ENCODE data around the gene ITGAD. TPM values are rescaled to one million over a fixed set of nuclear protein-coding genes. Genes with fewer than 3 reads are reported as not detected.
"Not testable (repeated sequence)": the region's sequence is repeated elsewhere in the genome, so short reads cannot be mapped to it uniquely, and the experiment has no call there.

The ITGAD gene
- total RNA-seq, 3 donors from 2014 or later = 0.16 TPM; not detected in 2

- Mint-ChIP-seq H3K9me3 (no peaks in the 10 kb centered on the region), H3K4me3 (no peak overlapping the region), H3K4me1 (ENCODE audit: low read depth) (peaks cover 21% of the 10 kb centered on the region), H3K27me3 (ENCODE audit: low read depth) (peaks cover 14% of the 10 kb centered on the region), H3K36me3 (ENCODE audit: insufficient read depth) (no peaks in the 10 kb centered on the region)
- ATAC-seq (no peak), DNase-seq (no peak)
These were observed 30.7 kb downstream of the ITGAD start for GRCh38 chr16:31423801-31424200.

- no peaks in the 10 kb centered on the region for H3K36me3 Mint-ChIP-seq (ENCODE audit: insufficient read depth)
- no peak overlapping the region for H3K4me3 Mint-ChIP-seq
- H3K4me1 Mint-ChIP-seq (ENCODE audit: low read depth) = peaks cover 8% of the 10 kb centered on the region
- H3K9me3 Mint-ChIP-seq = no peaks in the 10 kb centered on the region
- ATAC-seq (peak; percentile 58), DNase-seq (peak; percentile 73)
- peaks cover 14% of the 10 kb centered on the region for H3K27me3 Mint-ChIP-seq (ENCODE audit: low read depth)
These were observed 34.5 kb downstream of the ITGAD start for GRCh38 chr16:31427441-31428278.

- ATAC-seq (no peak), DNase-seq (no peak)
- Mint-ChIP-seq H3K9me3 (no peaks in the 10 kb centered on the region), H3K27me3 (ENCODE audit: low read depth) (peaks cover 14% of the 10 kb centered on the region), H3K4me3 (no peak within 1 kb of the TSS), H3K36me3 (ENCODE audit: insufficient read depth) (no peaks in the 10 kb centered on the region), H3K4me1 (ENCODE audit: low read depth) (peaks cover 5% of the 10 kb centered on the region)
These were observed 35.1 kb downstream of the ITGAD start, which contains the start of gene COX6A2 for GRCh38 chr16:31428279-31428597. Gene COX6A2 (minus strand): TSS chr16:31428360. CDS start chr16:31428325, 35 bp downstream.

- DNase-seq (no peak), ATAC-seq (no peak)
- H3K9me3 Mint-ChIP-seq = no peaks in the 10 kb centered on the region
- peaks cover under 1% of the 10 kb centered on the region for H3K4me1 Mint-ChIP-seq (ENCODE audit: low read depth)
- H3K4me3 Mint-ChIP-seq = no peak overlapping the region
- H3K36me3 Mint-ChIP-seq (ENCODE audit: insufficient read depth) = no peaks in the 10 kb centered on the region
- peaks cover 12% of the 10 kb centered on the region for H3K27me3 Mint-ChIP-seq (ENCODE audit: low read depth)
These were observed 35.6 kb downstream of the ITGAD start for GRCh38 chr16:31428638-31429247.

GRCh38 chr16:31429314-31429713 is 36.2 kb downstream of the ITGAD start:
- Mint-ChIP-seq H3K9me3 (no peaks in the 10 kb centered on the region), H3K27me3 (ENCODE audit: low read depth) (peaks cover 12% of the 10 kb centered on the region), H3K36me3 (ENCODE audit: insufficient read depth) (no peaks in the 10 kb centered on the region), H3K4me1 (ENCODE audit: low read depth) (no peaks in the 10 kb centered on the region), H3K4me3 (no peak overlapping the region)
- no peak for DNase-seq
- no peak for ATAC-seq

GRCh38 chr16:31429796-31430195 is 36.7 kb downstream of the ITGAD start:
- no peak overlapping the region for H3K4me3 Mint-ChIP-seq
- peaks cover 9% of the 10 kb centered on the region for H3K27me3 Mint-ChIP-seq (ENCODE audit: low read depth)
- no peaks in the 10 kb centered on the region for H3K36me3 Mint-ChIP-seq (ENCODE audit: insufficient read depth)
- DNase-seq = no peak
- H3K4me1 Mint-ChIP-seq (ENCODE audit: low read depth) = no peaks in the 10 kb centered on the region
- no peaks in the 10 kb centered on the region for H3K9me3 Mint-ChIP-seq
- ATAC-seq = no peak

- ATAC-seq (peak in 1 of 2 donors; percentile 41), DNase-seq (no peak)
- H3K9me3 Mint-ChIP-seq = no peaks in the 10 kb centered on the region
- peaks cover 7% of the 10 kb centered on the region for H3K27me3 Mint-ChIP-seq (ENCODE audit: low read depth)
- H3K36me3 Mint-ChIP-seq (ENCODE audit: insufficient read depth) = no peaks in the 10 kb centered on the region
- H3K4me1 Mint-ChIP-seq (ENCODE audit: low read depth) = no peaks in the 10 kb centered on the region
- H3K4me3 Mint-ChIP-seq = no peak overlapping the region
These were observed 37.4 kb downstream of the ITGAD start for GRCh38 chr16:31430380-31431052.

- Mint-ChIP-seq H3K4me1 (ENCODE audit: low read depth) (peaks cover 6% of the 10 kb centered on the region), H3K27me3 (ENCODE audit: low read depth) (no peaks in the 10 kb centered on the region), H3K9me3 (no peaks in the 10 kb centered on the region), H3K4me3 (no peak overlapping the region), H3K36me3 (ENCODE audit: insufficient read depth) (no peaks in the 10 kb centered on the region)
- ATAC-seq (no peak), DNase-seq (no peak)
These were observed 42.4 kb downstream of the ITGAD start for GRCh38 chr16:31435341-31436220.

GRCh38 chr16:31436221-31437045 is 43.3 kb downstream of the ITGAD start:
- Mint-ChIP-seq H3K36me3 (ENCODE audit: insufficient read depth) (no peaks in the 10 kb centered on the region), H3K27me3 (ENCODE audit: low read depth) (no peaks in the 10 kb centered on the region), H3K9me3 (no peaks in the 10 kb centered on the region), H3K4me1 (ENCODE audit: low read depth) (peaks cover 6% of the 10 kb centered on the region), H3K4me3 (no peak overlapping the region)
- ATAC-seq (no peak), DNase-seq (no peak)

GRCh38 chr16:31438414-31438813 is 45.3 kb downstream of the ITGAD start:
- ATAC-seq (no peak), DNase-seq (no peak)
- Mint-ChIP-seq H3K9me3 (no peaks in the 10 kb centered on the region), H3K36me3 (ENCODE audit: insufficient read depth) (no peaks in the 10 kb centered on the region), H3K4me1 (ENCODE audit: low read depth) (peaks cover 12% of the 10 kb centered on the region), H3K27me3 (ENCODE audit: low read depth) (no peaks in the 10 kb centered on the region), H3K4me3 (no peak overlapping the region)

GRCh38 chr16:31439023-31439422 is 45.9 kb downstream of the ITGAD start:
- not testable (repeated sequence) for H3K9me3 Mint-ChIP-seq; H3K36me3 Mint-ChIP-seq (ENCODE audit: insufficient read depth); H3K4me3 Mint-ChIP-seq; DNase-seq; H3K27me3 Mint-ChIP-seq (ENCODE audit: low read depth); ATAC-seq
- peaks cover 12% of the 10 kb centered on the region for H3K4me1 Mint-ChIP-seq (ENCODE audit: low read depth)

- Mint-ChIP-seq H3K27me3 (ENCODE audit: low read depth) (no peaks in the 10 kb centered on the region), H3K9me3 (no peaks in the 10 kb centered on the region), H3K4me3 (no peak overlapping the region), H3K4me1 (ENCODE audit: low read depth) (peaks cover 12% of the 10 kb centered on the region), H3K36me3 (ENCODE audit: insufficient read depth) (no peaks in the 10 kb centered on the region)
- ATAC-seq (no peak), DNase-seq (no peak)
These were observed 46.4 kb downstream of the ITGAD start for GRCh38 chr16:31439519-31439918.

- Mint-ChIP-seq H3K36me3 (ENCODE audit: insufficient read depth) (no peaks in the 10 kb centered on the region), H3K4me3 (no peak overlapping the region), H3K9me3 (no peaks in the 10 kb centered on the region), H3K4me1 (ENCODE audit: low read depth) (peaks cover 12% of the 10 kb centered on the region), H3K27me3 (ENCODE audit: low read depth) (no peaks in the 10 kb centered on the region)
- ATAC-seq (no peak), DNase-seq (no peak)
These were observed 47.5 kb downstream of the ITGAD start for GRCh38 chr16:31440516-31441184.
